Neural progenitor cell (in vitro differentiated cells): Measurements from ENCODE around the gene ANXA7.

ENCODE experiments used
- EZH2 ChIP-seq: fragments of 200-600 bp; sonication (generic); IDR thresholded peaks from 2 replicates; pipeline ENCODE4 v1.6.1; 2017; ENCODE audit warnings: antibody characterized with exemption, mild to moderate bottlenecking, moderate library complexity
- TF ChIP-seq, protein P1 (sequence below): fragments of 200-600 bp; sonication (generic); IDR thresholded peaks from 2 replicates; pipeline ENCODE4 v1.5.1; 2017; ENCODE audit warnings: antibody characterized with exemption, mild to moderate bottlenecking

DNA sequence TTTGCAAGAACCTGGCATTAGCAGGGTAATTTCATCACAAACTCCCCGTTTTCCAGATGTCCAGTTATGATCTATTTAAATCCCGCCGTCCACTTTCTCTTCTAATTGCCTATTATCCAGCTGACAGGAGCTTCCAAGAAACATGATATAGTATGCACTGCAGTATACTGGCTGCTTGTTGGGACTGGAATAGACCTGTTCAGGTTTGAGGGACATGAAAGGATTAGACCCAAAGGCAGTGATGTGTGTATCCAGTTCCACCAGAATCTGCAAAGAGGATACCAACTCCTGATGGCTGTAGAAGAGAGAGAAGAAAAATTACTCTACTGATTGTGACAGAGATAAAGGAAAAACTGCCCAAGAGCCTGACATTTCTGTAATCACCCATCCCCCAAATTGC is 10.6 kb upstream of the ANXA7 start:
- TF ChIP-seq, protein P1, sequence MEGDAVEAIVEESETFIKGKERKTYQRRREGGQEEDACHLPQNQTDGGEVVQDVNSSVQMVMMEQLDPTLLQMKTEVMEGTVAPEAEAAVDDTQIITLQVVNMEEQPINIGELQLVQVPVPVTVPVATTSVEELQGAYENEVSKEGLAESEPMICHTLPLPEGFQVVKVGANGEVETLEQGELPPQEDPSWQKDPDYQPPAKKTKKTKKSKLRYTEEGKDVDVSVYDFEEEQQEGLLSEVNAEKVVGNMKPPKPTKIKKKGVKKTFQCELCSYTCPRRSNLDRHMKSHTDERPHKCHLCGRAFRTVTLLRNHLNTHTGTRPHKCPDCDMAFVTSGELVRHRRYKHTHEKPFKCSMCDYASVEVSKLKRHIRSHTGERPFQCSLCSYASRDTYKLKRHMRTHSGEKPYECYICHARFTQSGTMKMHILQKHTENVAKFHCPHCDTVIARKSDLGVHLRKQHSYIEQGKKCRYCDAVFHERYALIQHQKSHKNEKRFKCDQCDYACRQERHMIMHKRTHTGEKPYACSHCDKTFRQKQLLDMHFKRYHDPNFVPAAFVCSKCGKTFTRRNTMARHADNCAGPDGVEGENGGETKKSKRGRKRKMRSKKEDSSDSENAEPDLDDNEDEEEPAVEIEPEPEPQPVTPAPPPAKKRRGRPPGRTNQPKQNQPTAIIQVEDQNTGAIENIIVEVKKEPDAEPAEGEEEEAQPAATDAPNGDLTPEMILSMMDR, result no peak
- TF ChIP-seq EZH2, result no peak
